B cell (primary cell): ENCODE measurements around the gene DNAH6.

Experiments
- CTCF ChIP-seq: fragments of 200-600 bp; IDR thresholded peaks from one replicate; pipeline ENCODE4 v1.8.0; 2022; ENCODE audit warnings: antibody characterized with exemption, mild to moderate bottlenecking
- EZH2 ChIP-seq: IDR thresholded peaks from 2 replicates; pipeline ENCODE4 v1.6.1; 2012; ENCODE audit warnings: borderline replicate concordance, low read depth, mild to moderate bottlenecking, moderate library complexity, low read length; ENCODE audit not compliant: insufficient read depth, poor library complexity, severe bottlenecking

- no peak for TF ChIP-seq CTCF
- no peak for TF ChIP-seq EZH2
Observed at GRCh38 chr2:84534225-84534624, 17.9 kb downstream of the DNAH6 start.
